ENCODE data around the gene RNF212B.

Gene RNF212B

GRCh38 chr14:23321572-23322547, 84.1 kb downstream of the RNF212B start:
- peak in 2 of 4 experiments; percentile 20 to 29 for DNase-seq

Data from activated naive CD4-positive, alpha-beta T cell (primary cell).